Measurements from ENCODE around the gene MED27. TPM values are rescaled to one million over a fixed set of nuclear protein-coding genes. Genes with fewer than 3 reads are reported as not detected.

The MED27 gene
- total and polyA plus RNA-seq, 2 of the 4 experiments (the other 2 are of a cell fraction), result 50.2 to 63.4 TPM

GRCh38 chr9:132090771-132091170 lies 11.1 kb upstream of the MED27 start:
- CTCF ChIA-PET, result no interaction called here
- H3K27ac ChIP-seq (ENCODE audit: insufficient read depth, low read length), result no peak overlapping the region
- WGBS, 2 experiments (ENCODE audit: extremely low coverage in 2 of 2, insufficient read length in 1 of 2), result no CpG with 5 or more reads among the region's 5 CpGs

More at GRCh38 chr9:132090771-132091170, 11.1 kb upstream of the MED27 start:
- Histone ChIP-seq H2AK5ac (ENCODE audit: low read depth, low read length) (no peak overlapping the region), H3K14ac (replicated peaks; ENCODE audit: low read depth, low read length) (no peak overlapping the region), H4K20me1 (ENCODE audit: insufficient read depth, low read length) (peaks cover 5% of the 10 kb centered on the region; the same call in 1 of the 2 replicates), H3K36me3 (ENCODE audit: control insufficient read depth, insufficient read depth, low read length) (no peaks in the 10 kb centered on the region), H3K9me1 (ENCODE audit: insufficient read depth, low read length) (peaks cover 7% of the 10 kb centered on the region), H3K4me2 (ENCODE audit: low read depth, low read length) (no peak overlapping the region), H4K91ac (ENCODE audit: insufficient read depth, low read depth, low read length) (no peak overlapping the region), H2BK120ac (ENCODE audit: low read depth, low read length) (no peak overlapping the region), H3K9ac (ENCODE audit: low read depth, low read length) (no peak overlapping the region), H3K4ac (ENCODE audit: low read depth, low read length) (no peak overlapping the region), H2BK5ac (ENCODE audit: low read depth, low read length, poor library complexity, severe bottlenecking) (no peak overlapping the region), H4K8ac (ENCODE audit: low read depth in 2 of 2, low read length in 2 of 2) (no peak overlapping the region), H4K5ac (ENCODE audit: low read depth, low read length) (no peak overlapping the region), H2AFZ (replicated peaks; ENCODE audit: low read length, poor library complexity) (no peak overlapping the region), H3K27me3 (ENCODE audit: control insufficient read depth, insufficient read depth, low read length) (peaks cover 20% of the 10 kb centered on the region), H3K18ac (ENCODE audit: low read depth, low read length) (no peak overlapping the region), H2AK9ac (replicated peaks; ENCODE audit: low read depth, low read length, poor library complexity) (no peak overlapping the region), H3K4me1 (ENCODE audit: control insufficient read depth, insufficient read depth, low read length) (no peaks in the 10 kb centered on the region), H3K23ac (ENCODE audit: low read depth, low read length) (no peak overlapping the region), H2BK15ac (ENCODE audit: low read depth, low read length) (no peak overlapping the region; the same call in 2 of the 3 replicates), H3K9me3 (ENCODE audit: control insufficient read depth, insufficient read depth, low read length) (peaks cover 3% of the 10 kb centered on the region), H3K4me3 (ENCODE audit: insufficient read depth, low read depth, low read length) (no peak overlapping the region), H3K79me1 (ENCODE audit: low read depth in 1 of 2, low read length in 2 of 2) (no peaks in the 10 kb centered on the region), H2BK20ac (ENCODE audit: low read depth, low read length) (no peak overlapping the region), H3K56ac (ENCODE audit: extremely low read depth, insufficient read depth, low read length) (no peak overlapping the region)
- DNase-seq (no peak), ATAC-seq (ENCODE audit: low read depth) (no peak)
- in situ Hi-C loops (cut with MboI; ENCODE audit: low sequenced_read_pairs) (no loop called here), dilution Hi-C loops (cut with HindIII; ENCODE audit: low sequenced_read_pairs, unreplicated experiment) (no loop called here), intact Hi-C loops (cut with micrococcal nuclease) (no loop called here)
- no TSS peak for BruUV-seq (replicated peaks)
- POLR2A ChIA-PET (ENCODE audit: unreplicated experiment), result no interaction called here
- TF ChIP-seq ELK1 (IDR thresholded peaks at IDR 0.05; ENCODE audit: borderline replicate concordance, low read depth, low read length), result no peak
- TF ChIP-seq MAZ (IDR thresholded peaks at IDR 0.05; ENCODE audit: borderline replicate concordance, low read depth, low read length), result no peak
- TF ChIP-seq POLR2A (IDR thresholded peaks at IDR 0.05; ENCODE audit: low read depth, low read length), result no peak
- TF ChIP-seq CHD1 (IDR thresholded peaks at IDR 0.05; ENCODE audit: low read depth, low read length), result no peak
- TF ChIP-seq MAFK (IDR thresholded peaks at IDR 0.05; ENCODE audit: low read depth, low read length), result no peak
- no peak for TF ChIP-seq USF2 (IDR thresholded peaks at IDR 0.05; ENCODE audit: low read depth, low read length)
- no peak for TF ChIP-seq RCOR1 (IDR thresholded peaks at IDR 0.05; ENCODE audit: insufficient replicate concordance, low read length)
- TF ChIP-seq BHLHE40 (IDR thresholded peaks at IDR 0.05; ENCODE audit: low read depth, low read length), result no peak
- no peak for TF ChIP-seq SMC3 (IDR thresholded peaks at IDR 0.05; ENCODE audit: low read depth, low read length)
- TF ChIP-seq CTCF (conservative IDR thresholded peaks at IDR 0.05; ENCODE audit: low read depth, low read length), result no peak
